Measurements from ENCODE around the gene PLCL1. TPM values are rescaled to one million over a fixed set of nuclear protein-coding genes. Genes with fewer than 3 reads are reported as not detected.

PLCL1 gene
- total RNA-seq, 2 donors from 2014 or later = 6.7 to 6.8 TPM

- Histone ChIP-seq H3K27me3 (replicated peaks; ENCODE audit: insufficient read depth) (no peaks in the 10 kb centered on the region), H3K27ac (no peak overlapping the region), H3K4me1 (replicated peaks) (peaks cover 4% of the 10 kb centered on the region), H3K4me3 (peak overlapping the region; percentile 70 to 75), H3K9me3 (no peaks in the 10 kb centered on the region), H3K36me3 (no peaks in the 10 kb centered on the region)
- 40% methylated on average over 11 of the region's 11 CpGs for WGBS
- TF ChIP-seq POLR2AphosphoS5 (IDR thresholded peaks at IDR 0.05) (no peak), POLR2A (IDR thresholded peaks at IDR 0.05) (no peak), CTCF (IDR thresholded peaks at IDR 0.05) (no peak)
- no peak for DNase-seq (ENCODE audit: low spot score)
- intact Hi-C loops (cut with DNase I) = loop anchor here (10.0 kb wide), 3 partner anchors 119 to 419 kb away; no protein-coding TSS in a partner anchor
Measured at GRCh38 chr2:197805715-197806633, 1.6 kb downstream of the PLCL1 start.

- no peak for DNase-seq (ENCODE audit: low spot score)
- no peak overlapping the region for H3K27ac ChIP-seq
- intact Hi-C loops (cut with DNase I) = loop anchor here (10.0 kb wide), 3 partner anchors 116 to 416 kb away; no protein-coding TSS in a partner anchor
- no peaks in the 10 kb centered on the region for H3K27me3 ChIP-seq (replicated peaks; ENCODE audit: insufficient read depth)
- H3K4me3 ChIP-seq = no peak overlapping the region
- no peak for TF ChIP-seq POLR2A (IDR thresholded peaks at IDR 0.05)
- no peak for TF ChIP-seq CTCF (IDR thresholded peaks at IDR 0.05)
- no peak for TF ChIP-seq POLR2AphosphoS5 (IDR thresholded peaks at IDR 0.05)
- H3K36me3 ChIP-seq = no peaks in the 10 kb centered on the region
- H3K9me3 ChIP-seq = no peaks in the 10 kb centered on the region
- WGBS = 86% methylated on average over 5 of the region's 5 CpGs
- no peaks in the 10 kb centered on the region for H3K4me1 ChIP-seq (replicated peaks)
Measured at GRCh38 chr2:197809064-197809463, 4.7 kb downstream of the PLCL1 start.

- intact Hi-C loops (cut with DNase I) = no loop called here
- H3K36me3 ChIP-seq = no peaks in the 10 kb centered on the region
- H3K27ac ChIP-seq = no peak overlapping the region
- 92% methylated on average over 3 of the region's 3 CpGs for WGBS
- no peaks in the 10 kb centered on the region for H3K27me3 ChIP-seq (replicated peaks; ENCODE audit: insufficient read depth)
- TF ChIP-seq CTCF (IDR thresholded peaks at IDR 0.05) = no peak
- TF ChIP-seq POLR2A (IDR thresholded peaks at IDR 0.05) = no peak
- TF ChIP-seq POLR2AphosphoS5 (IDR thresholded peaks at IDR 0.05) = no peak
- no peaks in the 10 kb centered on the region for H3K4me1 ChIP-seq (replicated peaks)
- no peak for DNase-seq (ENCODE audit: low spot score)
- H3K4me3 ChIP-seq = no peak overlapping the region
- H3K9me3 ChIP-seq = no peaks in the 10 kb centered on the region
Measured at GRCh38 chr2:197810016-197810415, 5.6 kb downstream of the PLCL1 start.

- H3K27ac ChIP-seq = no peak overlapping the region
- H3K36me3 ChIP-seq = no peaks in the 10 kb centered on the region
- H3K27me3 ChIP-seq (replicated peaks; ENCODE audit: insufficient read depth) = no peaks in the 10 kb centered on the region
- no peak for TF ChIP-seq POLR2A (IDR thresholded peaks at IDR 0.05)
- no peak for TF ChIP-seq CTCF (IDR thresholded peaks at IDR 0.05)
- no peak for TF ChIP-seq POLR2AphosphoS5 (IDR thresholded peaks at IDR 0.05)
- intact Hi-C loops (cut with DNase I) = no loop called here
- DNase-seq (ENCODE audit: low spot score) = no peak
- WGBS = 71% methylated on average over 3 of the region's 3 CpGs
- no peaks in the 10 kb centered on the region for H3K4me1 ChIP-seq (replicated peaks)
- H3K9me3 ChIP-seq = no peaks in the 10 kb centered on the region
- no peak overlapping the region for H3K4me3 ChIP-seq
Measured at GRCh38 chr2:197810491-197810890, 6.1 kb downstream of the PLCL1 start.

Data from prostate gland (tissue), 2 donors.